Sigmoid colon (tissue), 4 donors: ENCODE results near the gene SLX4.

Source experiments
- CTCF ChIP-seq, 4 experiments: fragments of 450-650 bp in 3 of 4; fragments of 200-600 bp in 1 of 4; IDR thresholded peaks; one replicate each; pipeline ENCODE4 v1.5.1; 2016 to 2019; ENCODE audit warnings: antibody characterized with exemption in 4 of 4, mild to moderate bottlenecking in 3 of 4, moderate library complexity in 2 of 4
- EP300 ChIP-seq, 4 donors: sonication (generic); formaldehyde crosslinking; IDR thresholded peaks; one replicate each; pipeline ENCODE4 v1.6.1; 2017; ENCODE audit warnings: antibody characterized with exemption in 4 of 4
- POLR2A ChIP-seq, 2 donors: fragments of 450-650 bp; IDR thresholded peaks; one replicate each; pipeline ENCODE4 v1.6.1; 2016; ENCODE audit warnings: antibody characterized with exemption in 2 of 2, mild to moderate bottlenecking in 2 of 2, moderate library complexity in 2 of 2
- POLR2AphosphoS5 ChIP-seq, 4 donors: sonication (generic); formaldehyde crosslinking; IDR thresholded peaks; one replicate each; pipeline ENCODE4 v1.6.1; 2017; ENCODE audit warnings: antibody characterized with exemption in 4 of 4

GRCh38 chr16:3598236-3598635 is 13.2 kb downstream of the SLX4 start:
- TF ChIP-seq CTCF (IDR thresholded peaks at IDR 0.05): no peak
- no peak for TF ChIP-seq POLR2A (IDR thresholded peaks at IDR 0.05)
- TF ChIP-seq POLR2AphosphoS5 (IDR thresholded peaks at IDR 0.05): no peak
- no peak for TF ChIP-seq EP300 (IDR thresholded peaks at IDR 0.05)
